GM19324 (cell line): ENCODE results near the gene PCBP3.

Experiments
- ATAC-seq: cut with Tn5 transposase; IDR thresholded peaks from one replicate; pipeline ENCODE4 v1.9.1; 2021; ENCODE audit warnings: mild to moderate bottlenecking, moderate library complexity; ENCODE audit not compliant: unreplicated experiment, low FRiP score

The PCBP3 gene

DNA sequence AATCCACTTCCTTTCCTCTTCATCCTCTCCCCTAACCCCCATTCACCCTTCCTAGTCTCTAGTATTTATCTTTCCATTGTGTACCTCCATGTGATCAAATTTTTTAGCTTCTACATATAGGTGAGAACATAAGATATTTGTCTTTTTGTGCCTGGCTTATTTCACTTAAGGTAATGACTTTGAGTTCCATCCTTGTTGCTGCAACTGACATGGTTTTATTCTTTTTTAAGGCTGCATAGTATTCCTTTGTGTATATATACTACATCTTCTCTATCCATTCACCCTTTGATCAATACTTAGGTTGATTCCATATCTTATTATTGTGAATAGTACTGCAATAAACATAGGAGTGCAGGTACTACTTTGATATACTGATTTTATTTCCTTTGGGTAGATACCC is 128.7 kb downstream of the PCBP3 start:
- no peak for ATAC-seq

DNA sequence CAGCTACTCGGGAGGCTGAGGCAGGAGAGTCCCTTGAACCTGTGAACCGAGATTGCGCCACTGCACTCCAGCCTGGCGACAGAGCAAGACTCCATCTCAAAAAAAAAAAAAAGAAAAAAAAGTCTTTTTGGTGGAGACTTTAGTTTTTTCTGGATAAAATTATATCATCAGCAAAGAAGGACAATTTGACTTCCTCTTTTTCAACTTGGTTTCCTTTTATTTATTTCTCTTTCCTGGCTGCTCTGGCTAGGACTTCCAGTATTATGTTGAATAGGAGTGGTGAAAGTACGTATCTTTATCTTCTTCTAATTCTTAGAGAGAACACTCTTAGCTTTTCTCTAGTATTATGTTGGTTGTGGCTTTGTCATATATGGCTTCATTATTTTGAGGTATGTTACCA is 130.8 kb downstream of the PCBP3 start:
- ATAC-seq = no peak

DNA sequence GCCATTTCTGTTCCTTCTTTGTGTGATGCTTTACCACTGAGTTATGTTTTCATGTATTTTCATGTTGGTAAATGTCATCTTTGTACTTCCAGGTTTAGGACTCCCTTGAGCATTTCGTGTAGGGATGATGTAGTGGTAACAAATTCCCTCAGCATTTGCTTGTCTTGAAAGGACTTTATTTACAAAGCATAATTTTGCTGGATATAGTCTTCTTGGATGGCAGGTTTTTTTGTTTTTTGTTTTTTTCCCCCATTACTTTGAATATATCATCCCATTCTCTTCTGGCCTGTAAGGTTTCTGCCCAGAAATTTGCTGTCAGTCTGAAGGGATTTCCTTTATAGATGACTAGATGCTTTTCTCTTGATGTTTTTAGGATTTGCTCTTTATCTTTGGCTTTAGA is 133.4 kb downstream of the PCBP3 start:
- ATAC-seq = no peak

DNA sequence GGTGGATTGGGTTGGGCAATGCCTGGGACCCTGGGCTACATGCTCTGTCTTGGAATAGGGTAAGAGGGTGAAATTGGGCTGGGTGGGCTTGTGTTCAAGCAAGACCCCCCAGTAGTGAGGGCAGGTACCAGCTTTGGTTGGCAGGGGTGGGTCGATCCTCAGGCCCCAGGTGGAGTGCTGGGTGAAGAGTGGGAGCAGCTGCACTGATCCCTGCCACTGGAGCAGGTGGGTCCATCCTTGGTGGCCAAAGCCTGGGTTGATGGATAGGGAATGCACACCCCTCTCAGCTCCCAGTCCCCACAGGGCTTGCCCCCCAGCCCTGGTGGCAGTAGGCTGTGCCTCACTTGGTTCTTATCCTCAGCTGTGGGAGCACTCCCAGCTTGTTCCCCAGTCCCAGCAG is 135.2 kb downstream of the PCBP3 start:
- no peak for ATAC-seq

DNA sequence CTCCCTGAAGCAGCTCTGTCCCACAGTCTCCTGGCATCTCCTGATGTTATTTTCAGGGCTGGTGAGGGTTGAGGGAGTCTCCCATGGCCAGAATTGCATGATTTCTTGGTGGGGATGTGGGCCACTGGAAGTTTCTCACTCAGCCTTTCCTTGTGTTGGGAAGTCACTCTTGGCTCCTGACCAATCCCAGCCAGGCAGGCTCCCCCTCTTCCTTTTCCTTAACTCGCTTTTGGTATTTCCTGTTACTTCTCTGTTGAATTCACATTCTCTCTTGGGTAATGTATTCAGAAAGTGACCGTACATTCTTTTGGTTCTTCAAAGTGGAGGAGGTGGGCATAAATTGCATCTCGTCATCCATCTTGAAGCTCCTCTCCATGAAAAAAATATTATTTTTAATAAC is 135.7 kb downstream of the PCBP3 start:
- no peak for ATAC-seq

DNA sequence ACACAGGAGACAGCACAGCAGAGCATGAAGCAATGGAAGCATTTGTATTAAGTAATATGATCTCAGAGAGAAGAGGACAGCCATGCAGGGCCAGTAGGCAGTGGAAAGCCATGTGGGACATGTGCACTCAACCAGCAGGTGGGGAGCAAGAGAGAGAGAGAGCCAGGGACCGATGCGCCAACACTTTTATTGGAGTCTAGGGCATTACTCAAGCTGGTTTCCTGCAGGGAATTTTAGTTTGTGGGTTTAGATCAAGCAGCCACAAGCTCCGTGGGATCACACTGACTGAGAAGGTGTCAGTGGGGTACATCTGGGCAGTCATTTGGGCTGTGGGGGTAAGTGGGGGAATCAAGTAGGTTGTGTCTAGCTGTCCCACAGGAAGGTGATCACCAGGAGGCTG is 137.1 kb downstream of the PCBP3 start:
- no peak for ATAC-seq

DNA sequence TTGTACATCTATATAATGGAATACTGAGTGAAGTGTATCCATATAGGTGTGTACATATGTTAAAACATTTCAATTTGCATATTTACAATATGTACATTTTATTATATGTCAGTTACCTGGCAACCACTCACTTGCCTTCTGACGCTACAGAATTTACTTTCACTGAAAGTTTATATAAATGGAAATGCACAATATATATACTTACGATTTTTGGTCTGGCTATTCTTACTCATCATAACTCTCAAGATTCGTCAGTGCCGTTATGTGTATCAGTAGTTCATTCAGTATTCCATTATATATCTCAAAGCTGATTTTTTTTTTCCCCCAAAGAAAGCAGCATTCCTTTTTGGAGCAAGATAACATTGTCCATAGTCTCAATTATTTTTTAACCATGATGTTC is 138.2 kb downstream of the PCBP3 start:
- ATAC-seq = no peak

DNA sequence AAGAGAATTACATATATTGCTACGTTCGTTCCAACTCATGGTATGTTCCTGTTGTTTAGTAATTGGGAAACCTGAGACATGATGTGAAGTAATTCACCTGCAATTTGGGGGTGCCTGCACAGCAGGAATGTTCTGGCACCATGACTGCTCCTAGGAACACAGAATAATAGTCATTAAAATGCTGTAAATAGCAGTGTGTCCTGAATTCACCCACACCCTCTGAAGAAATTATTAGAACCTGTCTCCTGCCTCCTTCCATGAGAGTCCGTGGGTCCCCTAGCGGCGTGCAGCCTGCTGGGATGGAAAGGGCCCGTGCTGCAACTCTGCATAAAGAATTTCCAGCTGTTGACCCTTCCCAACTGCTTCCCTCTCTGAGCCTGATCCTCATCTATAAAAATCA is 143.1 kb downstream of the PCBP3 start:
- ATAC-seq = no peak

DNA sequence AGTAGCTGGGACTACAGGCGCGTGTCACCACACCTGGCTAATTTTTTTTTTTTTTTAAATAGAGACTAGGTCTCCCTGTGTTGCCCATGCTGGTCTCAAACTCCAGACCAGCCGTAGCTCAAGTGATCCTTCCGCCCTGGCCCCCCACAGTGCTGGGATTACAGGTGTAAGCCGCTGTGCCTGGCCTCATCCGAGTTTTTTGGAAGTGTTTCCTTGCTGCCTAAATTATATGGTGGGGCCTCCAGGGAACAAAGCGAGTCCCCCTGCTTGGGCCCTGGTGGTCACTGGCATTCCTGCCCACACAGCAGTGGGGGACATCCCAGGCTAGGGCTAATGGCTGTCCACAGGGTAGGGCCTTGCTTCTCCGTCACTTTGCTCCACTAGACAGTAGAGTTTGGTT is 143.8 kb downstream of the PCBP3 start:
- ATAC-seq = no peak

DNA sequence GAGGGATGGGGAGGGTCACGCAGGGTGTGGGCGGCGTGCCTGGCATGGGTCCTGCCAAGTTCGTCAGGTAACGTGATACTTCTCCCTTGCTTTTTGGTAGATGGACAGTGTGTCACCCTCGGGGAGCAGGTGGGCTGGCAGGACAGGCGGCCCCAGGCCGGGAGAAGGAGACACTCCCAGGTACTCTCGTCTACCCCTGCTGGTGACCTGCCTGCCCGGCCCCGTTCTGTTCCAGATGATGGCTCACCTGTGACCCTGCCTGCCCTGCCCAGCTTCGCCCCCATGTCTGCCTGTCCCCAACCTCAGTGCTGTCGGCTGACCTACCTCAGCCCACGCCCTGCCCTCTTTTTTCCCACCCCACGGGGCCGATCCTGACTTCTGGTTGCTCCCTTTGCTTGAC is 144.7 kb downstream of the PCBP3 start:
- ATAC-seq = no peak

DNA sequence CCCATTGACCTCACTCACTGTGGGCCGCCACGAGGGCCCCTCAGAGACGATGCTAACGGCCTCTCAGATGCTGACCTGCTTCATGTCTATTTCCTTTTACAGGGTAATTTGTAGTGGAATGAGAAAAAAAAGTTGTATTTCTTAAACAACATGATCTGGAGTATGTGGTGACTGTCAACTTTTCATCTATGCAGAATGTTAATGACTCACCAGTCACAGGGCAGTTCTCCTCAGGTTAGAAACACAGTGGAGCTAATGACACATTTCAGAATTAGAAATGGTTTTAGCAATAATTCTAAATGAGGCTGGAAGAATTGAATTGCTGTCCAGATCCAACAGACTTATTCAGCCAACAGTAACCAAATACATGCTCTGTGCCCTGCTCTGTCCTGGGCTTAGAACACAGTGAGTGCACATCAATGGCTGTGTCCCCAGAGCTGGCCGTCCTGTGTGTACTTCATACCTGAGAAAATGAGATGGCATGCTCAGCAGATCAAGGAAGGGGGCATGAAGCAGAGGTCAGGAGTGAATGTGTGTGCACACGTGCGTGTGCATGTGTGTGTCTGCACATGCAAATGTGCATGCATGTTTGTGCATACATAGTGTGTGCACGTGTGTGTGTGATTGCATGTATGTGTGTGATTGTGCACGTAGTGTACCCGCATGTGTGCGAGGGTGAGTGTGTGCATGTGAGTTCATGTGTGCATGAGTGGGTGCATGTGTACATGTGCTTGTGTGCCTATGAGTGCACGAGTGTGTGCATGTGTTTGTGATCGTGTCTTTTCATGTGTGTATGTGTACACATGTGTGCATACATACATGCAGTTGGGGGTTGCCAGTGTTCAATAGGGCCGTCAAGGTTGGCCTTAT is 145.3 kb downstream of the PCBP3 start:
- ATAC-seq = no peak

DNA sequence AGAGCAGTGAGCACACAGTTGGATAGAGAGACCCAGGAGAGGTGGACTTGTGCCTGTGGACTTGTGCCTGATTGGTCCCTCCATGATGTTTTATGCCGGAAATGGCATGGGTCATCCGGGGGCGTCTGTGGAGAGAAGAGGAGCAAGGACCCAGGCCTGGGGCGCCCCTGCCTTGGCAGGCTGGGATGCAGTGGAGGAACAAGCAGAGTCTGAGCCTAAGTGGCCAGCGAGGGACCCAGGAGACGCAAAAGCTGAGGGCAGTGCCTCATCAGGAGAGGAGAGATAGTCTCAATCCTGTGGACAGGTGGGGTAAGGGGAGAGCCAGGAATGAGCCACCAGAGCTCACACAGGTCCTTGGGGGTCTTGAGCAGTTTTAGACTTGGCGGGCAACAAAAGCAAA is 146.9 kb downstream of the PCBP3 start:
- no peak for ATAC-seq

DNA sequence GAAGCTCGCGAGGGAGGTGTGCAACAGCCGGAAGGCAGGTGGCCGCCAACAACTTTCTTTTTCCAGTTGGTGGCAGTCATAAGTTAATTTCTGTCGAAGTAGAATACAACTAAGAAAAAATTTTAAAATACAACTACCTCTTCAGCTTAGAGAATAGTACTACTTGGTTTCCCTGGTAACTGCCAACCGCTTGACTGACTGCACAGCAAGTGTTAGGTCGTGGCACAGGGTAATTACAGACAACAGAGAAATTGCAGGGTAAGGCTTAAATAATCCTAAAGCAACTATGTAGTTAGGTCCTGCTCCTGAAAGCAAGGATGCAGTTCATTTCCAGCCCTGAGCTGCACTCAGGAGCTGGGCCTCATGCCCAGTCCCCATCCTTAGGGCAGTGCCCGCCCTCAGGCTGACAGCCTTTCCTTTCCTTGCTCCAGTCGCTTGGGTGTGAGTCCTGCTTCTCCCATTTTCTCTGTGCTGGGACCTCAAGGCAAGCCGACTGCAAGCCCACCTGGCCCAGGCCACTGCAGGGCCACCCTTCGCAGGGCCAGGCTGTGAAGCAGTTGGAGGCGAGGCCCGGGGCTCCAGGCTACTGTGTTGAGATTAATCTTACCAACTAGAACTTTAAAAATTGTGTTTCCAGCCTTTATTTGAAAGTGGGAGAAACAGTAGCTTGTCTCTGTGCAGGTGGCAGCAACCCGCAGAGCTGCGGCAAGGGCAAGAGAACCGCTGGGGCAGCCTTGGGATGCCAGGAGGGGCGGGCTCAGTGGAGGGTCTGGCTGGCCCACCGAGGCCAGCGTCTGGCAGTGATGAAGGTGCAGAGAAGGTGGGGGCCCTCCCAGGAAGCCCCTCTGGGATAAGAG is 148.3 kb downstream of the PCBP3 start:
- ATAC-seq = no peak

DNA sequence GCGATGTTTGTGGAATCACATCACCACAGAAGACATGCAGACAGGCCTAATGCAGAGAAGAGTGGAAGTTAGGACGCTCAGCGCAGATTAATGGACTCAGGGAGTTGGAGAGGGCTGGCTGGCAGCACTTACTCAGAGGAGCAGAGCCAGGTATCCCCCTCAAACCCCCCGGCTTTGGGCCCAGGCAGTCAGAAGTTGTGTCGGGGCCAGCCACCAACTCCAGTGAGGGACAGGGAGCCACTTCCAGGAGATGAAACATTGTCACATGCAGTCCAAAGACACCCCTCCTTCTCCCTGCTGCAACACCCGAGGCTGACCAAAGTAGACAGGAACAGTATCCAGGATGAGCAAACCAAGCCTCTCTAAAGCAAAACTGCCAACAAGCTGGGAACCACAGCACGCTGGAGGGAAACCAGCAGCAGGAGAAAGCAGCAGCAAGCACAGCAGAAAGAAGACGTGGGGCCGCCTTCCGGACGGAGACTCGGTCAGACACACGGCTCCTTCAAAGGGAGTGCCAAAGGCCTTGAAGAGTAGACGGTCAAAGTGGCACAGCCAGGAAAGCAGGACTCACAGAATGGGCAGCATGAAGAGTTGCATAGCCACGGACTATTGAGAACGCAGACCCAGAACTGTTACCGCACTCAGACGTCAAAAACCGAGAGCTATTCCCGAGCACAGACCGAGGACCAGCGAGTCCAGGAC is 149.3 kb downstream of the PCBP3 start:
- ATAC-seq = no peak

DNA sequence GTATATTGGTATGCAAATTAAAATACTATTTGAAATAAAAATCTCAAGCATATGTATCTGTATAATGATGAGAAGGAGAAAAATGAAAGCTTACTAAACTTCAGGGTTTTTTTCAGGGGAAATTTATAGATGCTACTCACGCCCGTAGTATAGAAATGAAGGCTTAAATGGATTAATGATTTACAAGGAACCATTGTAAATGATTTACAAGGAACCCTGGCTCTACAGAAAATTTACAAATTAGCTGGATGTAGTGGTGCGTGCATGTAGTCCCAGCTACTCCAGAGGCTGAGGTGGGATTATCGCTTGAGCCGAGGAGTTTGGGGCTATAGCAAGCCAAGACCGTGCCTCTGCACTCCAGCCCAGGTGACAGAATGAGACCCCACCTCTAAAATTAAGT is 150.5 kb downstream of the PCBP3 start:
- no peak for ATAC-seq

DNA sequence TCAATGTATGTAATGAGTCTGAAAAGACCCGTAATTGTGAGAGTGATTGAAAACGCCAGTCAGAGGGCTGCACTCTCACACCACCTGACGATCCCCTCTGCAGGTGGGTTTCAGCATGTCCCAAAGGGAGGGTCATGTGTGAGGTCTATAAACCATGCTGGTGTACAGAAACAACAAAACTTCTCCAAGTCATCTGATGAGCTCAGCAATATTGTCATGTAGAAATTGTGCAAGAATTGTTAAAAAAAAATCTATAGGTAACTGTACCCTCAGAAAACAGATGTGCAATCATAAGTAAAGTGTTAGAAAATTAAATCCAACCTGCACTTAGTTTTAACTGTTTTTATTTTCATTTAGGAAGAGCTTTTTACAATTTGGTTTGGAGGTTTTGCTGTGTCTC is 152.5 kb downstream of the PCBP3 start:
- no peak for ATAC-seq

DNA sequence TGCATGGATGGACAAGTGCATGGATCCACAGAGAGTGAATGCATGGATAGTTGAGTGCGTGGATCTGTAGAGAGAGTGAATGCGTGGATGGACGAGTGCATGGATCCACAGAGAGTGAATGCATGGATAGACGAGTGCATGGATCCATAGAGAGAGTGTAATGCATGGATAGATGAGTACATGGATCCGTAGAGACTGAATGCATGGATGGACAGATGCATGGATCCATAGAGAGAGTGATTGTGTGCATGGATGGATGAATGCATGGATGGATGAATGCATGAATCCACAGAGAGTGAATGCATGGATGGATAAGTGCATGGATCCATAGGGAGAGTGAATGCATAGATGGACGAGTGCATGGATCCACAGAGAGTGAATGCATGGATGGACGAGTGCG is 153.8 kb downstream of the PCBP3 start:
- no peak for ATAC-seq

DNA sequence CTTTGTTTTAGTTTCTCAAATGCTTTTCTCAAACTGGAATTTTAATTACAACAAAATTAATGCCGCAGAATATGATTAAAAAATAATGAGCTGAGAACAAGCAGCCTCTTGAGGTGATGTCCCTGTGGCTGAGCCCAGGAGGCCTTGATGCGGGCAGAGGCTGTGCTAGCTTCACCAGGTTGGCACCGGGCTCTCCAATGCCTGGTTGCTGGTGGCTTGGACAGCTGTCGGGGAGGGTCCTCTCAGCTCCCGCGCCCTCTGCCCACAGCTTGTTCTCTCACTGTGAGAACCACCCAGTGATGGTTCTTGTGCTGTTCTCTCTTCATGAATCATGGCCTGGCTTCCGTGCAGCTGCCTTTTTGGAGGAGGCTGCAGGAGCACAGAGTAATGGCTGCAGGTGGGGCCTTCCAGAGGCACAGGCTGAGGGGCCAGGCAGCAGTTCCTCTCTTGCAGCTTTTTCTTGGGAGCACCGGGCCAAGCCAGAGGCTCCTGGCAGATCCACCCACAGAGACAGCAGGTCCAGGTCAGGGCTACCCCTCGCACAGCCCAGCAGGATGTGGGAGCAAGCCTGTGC is 156.3 kb downstream of the PCBP3 start:
- ATAC-seq = no peak

DNA sequence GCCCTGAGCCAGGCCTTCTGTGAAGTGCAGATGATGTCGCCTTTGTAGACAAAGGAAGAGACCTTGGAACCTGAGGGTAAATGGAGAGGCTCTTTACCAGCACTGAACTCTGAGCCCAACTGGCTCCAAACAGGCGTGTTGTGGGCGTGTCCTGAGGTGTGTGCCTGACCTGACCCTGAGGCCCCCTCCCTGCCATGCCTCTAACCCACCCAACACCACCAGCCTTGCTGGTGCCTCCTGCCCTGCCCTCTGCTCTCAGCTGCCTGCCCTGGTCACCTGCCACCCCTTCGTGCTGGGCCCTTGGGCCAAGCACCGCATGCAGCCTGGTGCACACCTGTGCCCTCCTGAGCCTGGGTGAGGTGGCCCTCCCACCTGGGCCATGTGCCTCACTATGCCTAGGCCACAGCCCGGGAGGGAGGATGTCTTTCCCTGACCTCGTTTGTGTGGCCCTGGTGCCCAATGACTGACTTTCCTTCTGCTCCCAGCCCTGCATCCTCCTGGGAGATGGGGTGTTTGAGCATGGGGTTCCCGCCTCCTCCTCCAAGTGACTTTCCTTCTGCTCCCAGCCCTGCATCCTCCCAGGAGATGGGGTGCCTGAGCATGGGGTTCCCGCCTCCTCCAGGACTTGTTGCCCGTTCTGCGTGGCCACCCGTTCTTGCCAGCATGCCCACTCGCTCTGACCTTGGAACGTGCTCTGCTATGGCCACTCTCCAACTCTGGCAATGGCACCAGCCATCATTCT is 157.0 kb downstream of the PCBP3 start:
- no peak for ATAC-seq
